NCI-H1436 (cell line): ENCODE results near the gene BTN3A1.
"Not testable (repeated sequence)": the region's sequence is repeated elsewhere in the genome, so short reads cannot be mapped to it uniquely, and the experiment has no call there.

Experiments
- DNase-seq: peaks from one replicate; lab custom pipeline; 2025; lab: John Stamatoyannopoulos, UW

Gene BTN3A1

DNA sequence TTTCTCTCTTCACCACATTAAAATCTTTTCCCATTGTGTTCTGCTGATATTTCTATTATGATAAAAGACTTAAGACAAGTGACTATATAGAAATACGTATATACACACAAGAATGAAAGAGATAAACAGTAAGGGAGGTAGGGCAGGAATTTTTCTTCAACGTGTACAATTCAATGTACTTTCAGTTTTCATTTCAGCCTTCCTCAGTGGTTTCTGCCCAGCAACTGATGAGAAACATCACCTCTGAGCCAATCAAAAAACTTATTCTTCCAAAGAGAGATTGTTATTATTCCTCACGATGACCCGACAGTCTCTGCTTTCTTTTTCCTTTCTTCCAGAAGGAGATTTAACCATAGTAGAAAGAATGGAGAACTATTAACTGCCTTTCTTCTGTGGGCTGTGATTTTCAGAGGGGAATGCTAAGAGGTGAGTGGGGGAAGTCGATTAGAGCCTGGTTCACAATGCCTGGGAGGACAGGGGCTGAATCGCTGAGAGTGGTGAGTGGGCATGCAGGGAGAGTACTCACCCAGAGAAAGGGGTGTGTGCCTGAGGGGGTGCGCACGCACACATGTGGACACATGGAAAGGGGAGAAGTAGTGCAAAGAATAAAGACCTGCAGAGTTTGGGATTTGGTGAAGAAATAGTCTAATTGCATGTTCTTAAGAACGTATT, at the start of gene BTN3A1:
Gene BTN3A1 (plus strand): TSS at position 289 of the 672 bp plus-strand sequence. CDS start 3,289 bp downstream, outside the sequence.
- DNase-seq: peak; percentile 43

DNA sequence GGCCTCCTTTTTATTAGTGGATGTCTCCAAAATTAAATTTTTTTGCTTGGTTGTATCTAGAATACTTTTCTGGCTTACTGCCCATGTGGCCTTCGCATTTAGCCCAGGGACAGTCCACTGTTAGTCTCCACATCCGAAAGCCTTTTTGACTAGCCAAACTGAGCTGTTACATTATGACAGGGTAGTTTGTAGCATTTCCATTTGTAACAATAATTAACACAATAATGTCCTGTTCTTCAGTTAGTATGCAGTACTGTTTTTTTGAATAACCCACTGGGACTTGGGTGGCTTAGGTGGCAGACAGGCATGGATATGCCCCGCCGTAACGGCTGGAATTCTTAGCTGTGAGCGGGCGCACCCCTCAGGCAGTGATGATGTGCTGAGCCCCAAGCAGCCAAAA, 49.8 kb upstream of the BTN3A1 start:
- DNase-seq: no peak

DNA sequence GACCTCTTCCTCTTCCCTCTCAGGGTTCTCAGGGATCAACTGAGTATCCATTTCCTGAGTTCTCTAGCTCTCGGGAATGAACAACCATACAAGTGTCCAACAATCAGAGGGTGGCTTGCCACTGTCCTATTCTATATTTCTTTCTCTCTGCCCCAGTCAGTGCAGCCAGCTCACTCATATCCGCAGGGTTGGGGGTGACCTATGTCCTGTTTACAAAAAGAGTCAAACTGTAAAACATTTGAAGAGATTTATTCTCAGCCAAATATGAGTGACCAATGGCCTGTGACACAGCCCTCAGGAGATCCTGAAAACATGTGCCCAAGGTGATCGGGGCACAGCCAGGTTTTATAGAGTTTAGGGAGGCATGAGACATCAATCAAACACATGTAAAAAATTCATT, 47.9 kb upstream of the BTN3A1 start:
- no peak for DNase-seq

DNA sequence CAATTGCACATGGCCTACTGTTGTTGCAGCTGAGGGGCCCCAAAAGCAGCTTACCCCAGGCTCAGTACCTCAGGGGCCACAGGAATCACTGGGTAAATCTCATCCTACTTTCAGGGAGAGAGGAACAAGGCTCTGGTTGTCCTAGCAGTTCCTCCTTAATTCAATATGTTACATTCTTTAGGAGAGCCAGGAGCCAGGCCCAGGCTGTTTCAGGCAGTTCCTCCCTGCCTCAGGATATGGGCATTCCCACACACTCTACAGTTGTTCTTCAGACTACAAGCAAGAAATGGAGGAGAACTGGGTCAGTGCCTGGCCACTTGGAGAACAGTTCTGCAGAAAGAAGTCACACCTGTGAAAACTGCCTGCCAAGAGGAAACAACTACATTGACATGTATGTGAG, 46.7 kb upstream of the BTN3A1 start:
- DNase-seq: no peak

DNA sequence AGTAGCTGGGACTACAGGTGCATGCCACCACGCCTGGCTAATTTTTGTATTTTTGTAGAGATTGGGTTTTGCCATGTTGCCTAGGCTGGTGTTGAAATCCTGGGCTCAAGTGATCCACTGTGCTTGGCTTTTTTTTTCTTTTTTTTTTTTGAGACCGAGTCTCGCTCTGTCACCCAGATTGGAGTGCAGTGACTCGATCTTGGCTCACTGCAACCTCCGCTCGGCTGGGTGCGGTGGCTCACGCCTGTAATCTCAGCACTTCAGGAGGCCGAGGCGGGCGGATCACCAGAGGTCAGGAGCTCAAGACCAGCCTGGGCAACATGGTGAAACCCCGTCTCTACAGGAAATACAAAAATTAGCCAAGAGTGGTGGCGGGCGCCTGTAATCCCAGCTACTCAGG, 44.5 kb upstream of the BTN3A1 start:
- DNase-seq: not testable (repeated sequence)

DNA sequence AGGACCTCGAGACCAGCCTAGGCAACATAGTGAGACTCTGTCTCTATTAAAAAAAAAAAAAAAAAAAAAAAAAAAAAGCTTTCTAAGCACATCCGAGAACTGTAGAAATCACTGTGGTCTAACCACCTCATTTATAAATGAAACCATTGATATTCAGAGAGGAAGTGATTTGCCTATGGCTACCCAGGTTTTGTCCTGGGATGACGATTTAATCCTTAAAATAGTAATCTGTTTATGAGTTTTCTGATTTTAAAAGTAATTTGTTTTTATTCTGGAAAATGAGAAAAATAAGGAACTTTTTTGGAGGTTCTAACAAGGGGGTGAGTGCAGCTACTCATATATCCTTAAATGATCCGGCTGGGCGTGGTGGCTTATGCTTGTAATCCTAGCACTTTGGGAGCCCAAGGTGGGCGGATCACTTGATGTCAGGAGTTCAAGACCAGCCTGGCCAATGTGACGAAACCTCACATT, 43.5 kb upstream of the BTN3A1 start:
- DNase-seq: no peak

DNA sequence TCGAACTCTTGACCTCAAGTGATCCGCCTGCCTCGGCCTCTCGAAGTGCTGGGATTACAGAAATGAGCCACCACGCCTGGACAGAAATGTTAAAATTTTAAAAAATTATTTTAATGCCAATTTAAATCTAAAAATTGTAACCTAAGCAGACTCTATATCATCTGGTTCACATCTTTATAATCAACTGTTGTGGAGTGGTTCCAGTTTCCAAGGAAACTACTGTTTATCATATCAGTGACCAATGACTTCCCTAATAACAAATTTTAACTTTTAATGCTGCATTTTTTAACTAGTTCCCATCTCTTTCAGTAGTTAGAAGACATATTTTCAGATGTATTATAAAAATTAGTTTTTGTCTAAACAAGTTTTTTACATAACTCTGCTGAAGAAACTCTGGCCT, 42.3 kb upstream of the BTN3A1 start:
- no peak for DNase-seq

DNA sequence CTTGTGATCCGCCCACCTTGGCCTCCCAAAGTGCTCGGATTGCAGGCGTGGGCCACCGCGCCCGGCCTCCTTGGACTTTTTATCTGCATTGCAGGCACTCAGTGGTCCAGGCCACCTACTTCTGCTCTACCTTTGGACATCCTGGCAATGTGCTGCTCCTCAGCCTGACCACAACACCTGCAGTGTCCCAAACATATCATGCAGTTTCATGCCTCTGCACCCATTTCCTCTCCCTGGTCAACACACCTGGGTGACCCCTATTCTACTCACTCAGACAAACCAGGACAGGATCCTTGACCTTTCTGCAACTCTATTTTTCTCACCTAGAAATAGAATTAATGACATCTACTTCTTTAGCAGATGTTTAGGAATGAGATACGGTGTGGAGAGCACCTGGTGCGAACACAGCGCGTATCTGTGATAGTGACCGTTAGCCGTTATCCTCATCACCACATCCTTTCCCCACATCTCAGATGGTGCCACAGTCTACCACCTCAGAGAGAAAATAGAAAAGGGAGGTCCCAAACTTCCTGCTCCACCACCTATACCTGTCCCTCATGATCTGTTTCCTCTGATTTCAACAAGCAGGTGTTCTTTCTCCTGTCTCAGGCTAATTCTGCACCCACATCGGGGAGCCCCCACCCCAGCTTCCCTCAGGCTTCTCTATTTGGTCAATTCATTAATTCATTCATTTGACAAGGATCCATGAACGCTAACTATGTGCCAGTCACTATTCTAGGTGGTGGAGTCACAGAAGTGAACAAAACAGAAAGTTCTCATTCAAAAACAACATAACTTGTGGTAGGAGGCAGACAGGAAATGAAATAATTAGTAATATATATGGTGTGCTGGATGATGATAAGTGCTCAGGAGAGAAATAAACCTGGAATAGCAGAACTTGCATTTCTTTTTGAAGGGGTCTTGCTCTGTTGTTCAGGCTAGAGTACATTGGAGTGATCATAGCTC, 41.3 kb upstream of the BTN3A1 start:
- no peak for DNase-seq

DNA sequence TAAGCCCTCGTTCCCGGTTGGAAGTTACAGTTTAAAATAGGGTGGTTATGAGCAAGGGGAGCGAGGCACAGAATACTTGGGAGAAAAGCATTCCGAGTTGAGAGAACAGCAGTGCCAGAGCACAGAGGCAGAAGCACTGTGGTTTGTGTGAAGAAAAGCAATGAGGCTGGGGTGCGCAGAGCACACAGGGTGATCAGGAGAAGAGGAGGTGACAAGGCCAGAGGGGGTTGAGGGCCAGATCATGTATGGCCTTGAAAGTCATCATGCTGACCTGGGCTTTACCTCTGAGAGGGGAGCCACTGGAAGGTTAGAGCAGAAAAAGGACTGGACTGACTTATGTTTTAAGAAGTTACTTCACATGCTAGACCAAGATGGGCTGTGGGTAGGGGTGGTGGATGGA, 40.5 kb upstream of the BTN3A1 start:
- no peak for DNase-seq

DNA sequence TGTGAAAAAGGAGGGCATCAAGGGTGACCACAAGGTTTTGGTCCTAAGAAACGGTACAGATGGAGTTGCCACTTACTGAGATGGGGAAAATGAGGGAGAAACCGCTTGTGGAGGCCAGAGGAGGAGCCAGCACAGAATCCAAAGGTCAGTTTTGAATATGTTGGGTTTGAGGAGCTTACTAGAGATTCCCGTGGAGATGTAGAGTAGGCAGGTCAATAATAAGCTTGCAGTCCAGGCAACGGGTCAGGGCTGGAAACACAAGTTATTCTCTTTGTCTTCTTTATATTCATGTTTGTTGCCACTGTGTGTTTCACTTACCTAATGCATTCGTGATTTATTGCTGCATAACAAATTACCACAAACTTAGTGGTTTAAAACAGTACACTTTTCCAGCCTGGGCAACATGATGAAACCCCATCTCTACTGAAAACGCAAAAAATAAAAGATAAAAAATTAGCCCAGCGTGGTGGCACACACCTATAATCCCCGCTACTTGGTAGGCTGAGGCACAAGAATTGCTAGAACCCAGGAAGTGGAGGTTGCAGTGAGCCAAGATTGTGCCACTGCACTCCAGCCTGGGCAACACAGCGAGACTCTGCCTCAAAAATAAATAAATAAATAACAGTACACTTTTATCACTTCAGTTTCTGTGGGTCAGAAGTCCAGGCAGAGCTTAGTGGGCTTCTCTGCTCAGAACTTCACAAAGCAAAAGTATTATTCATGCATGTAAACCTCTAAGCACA, 39.8 kb upstream of the BTN3A1 start:
- no peak for DNase-seq

DNA sequence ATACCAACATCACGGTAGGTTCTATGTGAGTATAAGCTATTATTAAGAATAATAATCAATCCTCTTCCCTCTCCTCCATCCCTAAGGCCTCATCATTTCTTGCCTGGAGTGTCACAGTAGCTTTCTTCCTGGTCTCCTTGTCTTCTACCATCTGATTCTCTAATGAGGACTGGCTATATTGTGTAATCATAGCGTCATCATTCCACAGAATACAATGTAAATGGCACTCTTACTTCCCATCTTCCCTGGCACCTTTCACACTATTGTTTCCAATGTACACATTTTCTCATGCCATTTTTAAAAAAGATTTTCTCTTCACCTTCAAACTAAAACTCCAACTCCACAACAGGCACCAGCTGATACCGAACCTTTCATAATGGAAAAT, 39.2 kb upstream of the BTN3A1 start:
- DNase-seq: no peak

DNA sequence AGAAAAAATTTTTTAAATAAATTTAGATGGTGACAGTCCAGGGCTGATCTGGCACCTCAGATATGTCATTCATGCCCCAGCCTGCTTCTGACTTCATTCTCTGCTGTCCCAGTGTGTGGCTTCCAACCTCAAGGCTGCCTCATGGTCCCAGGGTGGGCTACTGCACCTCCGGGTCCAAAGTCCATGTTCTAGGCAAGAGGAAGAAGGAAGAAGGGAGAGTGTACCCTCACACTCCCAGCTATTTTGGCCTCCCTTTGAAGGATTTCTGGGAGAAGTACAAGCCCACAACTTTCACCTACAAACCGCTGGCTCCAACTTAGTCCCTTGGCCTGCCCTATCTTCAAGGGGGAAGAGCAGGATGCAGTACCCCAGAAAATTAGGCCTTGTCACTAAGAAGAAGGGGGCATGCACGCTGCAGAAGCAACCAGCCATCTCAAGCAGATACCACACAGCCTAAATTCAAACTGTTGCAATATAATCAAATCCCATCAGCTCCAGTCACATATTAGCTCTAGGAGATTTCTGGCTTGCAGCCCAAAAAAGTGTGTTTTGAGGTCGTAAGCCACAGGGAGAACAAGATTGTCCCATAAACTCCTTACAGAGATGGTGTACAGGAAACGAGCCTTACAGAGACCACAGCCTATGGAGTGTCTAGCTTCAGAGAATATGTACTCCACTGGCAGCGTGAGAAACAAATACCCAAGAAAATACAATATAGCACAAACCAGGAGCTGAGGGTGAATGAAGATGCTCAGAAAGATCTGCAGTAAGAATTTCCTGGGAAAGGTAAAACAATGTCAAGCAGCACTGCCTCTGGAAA, 38.0 kb upstream of the BTN3A1 start:
- no peak for DNase-seq

DNA sequence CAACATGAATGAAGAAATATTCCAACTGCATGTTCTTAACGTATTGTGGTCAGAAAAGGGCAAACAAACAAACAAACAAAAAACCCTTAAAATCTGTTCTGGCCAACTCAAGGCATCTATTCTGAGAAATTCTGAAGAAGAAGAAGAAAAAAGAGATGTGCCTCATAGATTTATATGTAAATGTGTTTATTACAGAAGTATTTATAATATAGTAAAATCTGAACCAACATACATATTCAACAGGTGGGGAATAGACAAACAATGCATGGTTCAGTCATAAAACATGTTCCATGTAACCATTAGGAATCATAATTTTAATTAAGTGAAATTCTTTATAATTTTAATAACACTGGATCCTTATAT, 36.5 kb upstream of the BTN3A1 start:
- no peak for DNase-seq

DNA sequence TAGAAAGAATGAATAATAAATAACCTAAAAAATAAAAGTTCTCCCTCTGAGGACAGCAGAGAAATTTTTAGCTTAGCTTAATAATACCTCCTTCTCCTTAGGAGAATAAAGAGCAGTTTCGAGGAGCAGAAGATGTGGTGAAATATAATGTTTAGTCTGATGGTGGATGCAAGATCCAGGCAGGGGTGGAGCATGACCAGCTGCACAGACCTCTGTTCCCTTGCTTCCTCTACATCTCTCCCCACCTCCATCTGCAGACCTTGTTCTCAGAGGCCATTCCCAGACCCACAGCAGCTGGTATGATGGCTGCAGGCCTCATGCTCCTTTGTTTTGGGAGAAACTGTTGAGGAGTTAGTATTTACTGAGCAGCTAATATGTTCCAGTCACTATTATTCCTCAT, 35.6 kb upstream of the BTN3A1 start:
- no peak for DNase-seq

DNA sequence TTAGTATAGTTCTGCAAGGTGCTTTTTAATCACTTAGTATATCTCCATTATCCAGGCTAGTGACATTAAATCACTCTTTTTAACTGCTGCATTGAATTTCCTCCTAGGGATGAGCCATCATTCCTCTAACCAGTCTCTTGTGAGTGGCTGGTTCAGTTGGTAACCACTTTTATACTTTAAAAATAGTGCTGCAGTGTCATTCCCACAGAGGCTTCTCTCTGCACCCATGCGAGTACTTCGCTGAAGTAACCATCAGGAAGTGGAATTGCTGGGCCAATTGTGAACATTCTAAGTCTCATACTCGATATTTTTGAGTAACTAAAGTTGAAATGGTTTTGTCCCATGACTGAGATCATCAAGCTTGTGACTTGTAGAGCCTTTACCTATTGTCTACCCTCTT, 35.0 kb upstream of the BTN3A1 start:
- DNase-seq: no peak

DNA sequence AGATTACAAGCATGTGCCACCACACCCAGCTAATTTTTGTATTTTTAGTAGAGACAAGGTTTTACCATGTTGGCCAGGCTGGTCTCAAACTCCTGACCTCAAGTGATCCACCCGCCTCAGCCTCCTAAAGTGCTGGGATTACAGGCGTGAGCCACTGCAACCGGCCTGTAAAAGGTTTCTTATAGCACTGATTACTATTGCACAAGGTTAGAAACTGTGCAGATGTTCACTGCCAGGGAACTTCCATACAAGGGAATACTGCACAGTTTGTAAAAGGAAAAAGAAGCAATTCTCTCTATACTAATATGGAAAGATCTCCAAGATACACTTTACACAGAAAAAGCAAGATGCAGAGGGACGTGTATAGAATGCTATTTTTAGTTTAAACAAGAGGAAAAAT, 30.3 kb upstream of the BTN3A1 start:
- not testable (repeated sequence) for DNase-seq

DNA sequence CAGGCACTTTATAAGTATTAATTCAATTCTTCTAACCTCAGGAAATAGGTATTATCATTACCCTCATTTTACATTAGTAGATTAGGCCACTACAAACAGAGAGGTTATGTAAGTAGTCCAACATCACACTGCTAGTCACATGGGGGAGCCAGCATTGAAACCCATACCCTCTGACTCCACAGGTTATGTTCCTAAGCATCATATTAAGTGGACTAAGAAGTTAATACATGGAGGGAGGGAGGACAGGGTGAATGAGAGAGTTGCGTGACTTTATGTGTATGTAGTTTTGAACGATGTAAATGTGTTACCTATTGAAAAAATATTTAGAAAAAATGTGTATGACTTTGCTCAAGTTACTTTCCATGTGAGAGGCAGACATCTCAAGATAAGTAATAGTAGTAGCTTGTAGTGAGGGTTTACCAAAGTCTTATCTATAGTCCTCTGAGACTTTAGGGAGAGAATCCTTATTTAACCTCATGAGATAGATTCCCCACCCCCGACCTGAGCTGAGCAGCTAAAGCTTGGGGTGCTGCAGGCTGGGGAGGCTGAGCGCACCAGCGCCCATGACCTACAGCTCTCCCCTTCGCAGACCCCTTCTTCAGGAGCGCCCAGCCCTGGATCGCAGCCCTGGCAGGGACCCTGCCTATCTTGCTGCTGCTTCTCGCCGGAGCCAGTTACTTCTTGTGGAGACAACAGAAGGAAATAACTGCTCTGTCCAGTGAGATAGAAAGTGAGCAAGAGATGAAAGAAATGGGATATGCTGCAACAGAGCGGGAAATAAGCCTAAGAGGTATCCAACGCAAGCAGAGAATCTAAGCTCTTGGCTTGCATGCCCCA, 29.5 kb upstream of the BTN3A1 start:
- DNase-seq: no peak

DNA sequence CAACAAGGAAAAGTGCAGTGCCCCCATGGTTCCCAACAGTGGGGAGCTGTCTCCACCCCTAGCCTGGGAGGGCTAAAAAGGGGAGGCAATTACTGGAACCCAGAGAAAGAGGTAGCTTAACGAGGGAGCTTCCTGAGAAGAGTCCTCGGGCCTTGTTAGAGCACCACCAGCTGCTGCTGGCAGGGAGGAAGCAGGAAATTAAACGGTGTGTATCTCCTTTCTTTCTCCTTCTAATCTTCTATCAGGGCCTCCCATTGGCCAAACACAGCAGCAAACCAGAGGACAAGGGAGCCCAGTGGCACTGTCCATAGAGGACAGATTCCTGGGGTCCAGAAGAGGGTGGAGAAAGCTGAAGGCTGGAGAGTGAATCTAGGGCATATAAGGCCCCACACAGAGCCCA, 26.8 kb upstream of the BTN3A1 start:
- no peak for DNase-seq

DNA sequence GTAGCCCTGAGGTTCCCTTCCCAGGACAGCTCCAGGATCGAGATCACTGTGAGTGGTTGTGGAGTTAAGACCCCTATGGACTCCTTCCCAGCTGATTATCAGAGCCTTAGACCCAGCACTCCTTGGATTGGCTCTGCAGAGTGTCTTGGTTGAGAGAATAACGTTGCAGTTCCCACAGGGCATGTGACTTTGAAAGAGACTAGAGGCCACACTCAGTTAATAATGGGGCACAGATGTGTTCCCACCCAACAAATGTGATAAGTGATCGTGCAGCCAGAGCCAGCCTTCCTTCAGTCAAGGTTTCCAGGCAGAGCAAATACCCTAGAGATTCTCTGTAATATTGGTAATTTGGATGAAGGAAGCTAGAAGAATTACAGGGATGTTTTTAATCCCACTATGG, 24.4 kb upstream of the BTN3A1 start:
- no peak for DNase-seq

DNA sequence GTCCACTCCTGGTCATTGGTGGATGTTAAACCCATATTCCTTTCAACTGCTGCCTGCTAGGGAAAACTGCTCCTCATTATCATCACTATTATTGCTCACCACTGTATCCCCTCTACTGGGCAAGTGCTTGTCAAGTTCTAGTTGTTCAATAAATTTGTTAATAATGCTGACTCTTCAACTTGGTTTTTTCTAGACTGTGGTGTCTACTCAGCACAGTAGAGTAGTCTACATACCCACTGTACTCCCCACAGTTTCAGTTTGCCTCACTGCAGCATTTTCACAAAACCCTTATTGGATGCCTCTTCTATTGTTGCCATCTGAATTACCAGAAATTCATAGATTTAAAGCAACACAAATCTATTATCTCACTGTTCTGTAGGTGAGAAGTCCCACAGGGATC, 23.9 kb upstream of the BTN3A1 start:
- not testable (repeated sequence) for DNase-seq

DNA sequence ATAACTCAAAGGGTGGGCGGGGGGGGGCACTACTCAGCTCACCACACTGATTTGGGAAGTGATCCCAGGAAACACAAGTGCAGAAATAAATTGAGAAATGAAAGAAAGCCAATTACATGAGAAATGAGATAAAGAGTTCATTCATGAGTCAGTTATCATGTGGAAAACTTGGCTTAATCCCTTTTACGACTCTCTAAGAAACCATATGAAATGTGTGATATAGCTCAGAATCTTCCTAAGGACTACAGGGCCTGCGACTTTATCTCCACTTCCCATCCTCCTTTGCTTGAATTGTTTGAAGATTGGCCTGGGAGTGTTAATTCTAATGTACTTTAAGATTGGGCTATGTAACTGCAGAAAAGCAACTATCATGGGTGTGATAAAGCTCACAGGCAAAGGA, 22.8 kb upstream of the BTN3A1 start:
- no peak for DNase-seq
